ENCODE measurements around the gene TEC.

Gene TEC

DNA sequence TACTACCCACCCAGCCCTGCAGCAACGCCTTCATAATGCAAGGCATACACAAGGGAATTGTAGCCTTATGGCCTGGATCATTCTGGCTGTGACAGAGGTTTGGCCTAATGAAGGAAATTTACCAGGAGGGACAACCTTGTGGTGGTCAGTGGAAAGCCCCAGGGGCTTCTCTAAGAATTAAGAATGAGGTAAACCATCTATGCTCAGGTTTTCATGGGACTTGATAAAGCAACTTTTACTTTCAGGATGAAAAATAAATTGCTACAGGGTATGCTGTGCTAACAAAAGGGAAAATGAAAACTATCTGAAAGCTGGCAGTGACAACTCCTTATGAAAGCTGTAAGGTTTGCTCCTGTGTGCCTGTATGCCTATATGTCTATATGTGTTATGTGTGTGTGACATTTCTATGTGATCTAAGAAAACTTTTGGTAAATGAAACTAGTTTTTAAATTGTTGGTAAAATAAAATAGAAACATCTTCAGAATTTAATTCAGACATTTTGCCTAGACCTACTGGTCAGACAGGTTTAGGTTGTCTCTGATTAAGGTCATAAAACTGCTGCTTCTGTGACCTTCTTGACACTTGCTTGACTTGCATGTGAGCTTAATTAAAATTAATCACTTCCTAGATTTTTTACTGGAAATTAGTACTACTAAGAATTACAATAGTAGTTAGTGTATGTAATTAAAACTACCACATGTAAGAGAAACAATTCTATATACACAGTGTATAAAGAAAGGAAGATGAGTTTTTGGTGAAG, 115.7 kb downstream of the TEC start:
- DNase-seq = no peak

DNA sequence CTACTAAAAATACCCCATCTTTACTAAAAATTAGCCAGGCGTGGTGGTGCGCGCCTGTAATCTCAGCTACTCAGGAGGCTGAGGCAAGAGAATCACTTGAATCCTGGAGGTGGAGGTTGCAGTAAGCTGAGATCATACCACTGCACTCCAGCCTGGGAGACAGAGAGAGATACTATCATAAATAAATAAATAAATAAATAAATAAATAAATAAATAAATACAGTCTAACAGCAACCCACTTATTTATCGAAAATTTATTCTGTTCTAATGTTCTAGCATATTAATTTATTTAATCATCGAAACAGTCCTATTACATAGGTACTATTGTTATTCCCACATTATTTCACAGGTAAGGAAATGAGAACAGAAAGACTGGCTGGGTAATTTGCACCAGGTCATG, 117.4 kb downstream of the TEC start:
- no peak for DNase-seq

DNA sequence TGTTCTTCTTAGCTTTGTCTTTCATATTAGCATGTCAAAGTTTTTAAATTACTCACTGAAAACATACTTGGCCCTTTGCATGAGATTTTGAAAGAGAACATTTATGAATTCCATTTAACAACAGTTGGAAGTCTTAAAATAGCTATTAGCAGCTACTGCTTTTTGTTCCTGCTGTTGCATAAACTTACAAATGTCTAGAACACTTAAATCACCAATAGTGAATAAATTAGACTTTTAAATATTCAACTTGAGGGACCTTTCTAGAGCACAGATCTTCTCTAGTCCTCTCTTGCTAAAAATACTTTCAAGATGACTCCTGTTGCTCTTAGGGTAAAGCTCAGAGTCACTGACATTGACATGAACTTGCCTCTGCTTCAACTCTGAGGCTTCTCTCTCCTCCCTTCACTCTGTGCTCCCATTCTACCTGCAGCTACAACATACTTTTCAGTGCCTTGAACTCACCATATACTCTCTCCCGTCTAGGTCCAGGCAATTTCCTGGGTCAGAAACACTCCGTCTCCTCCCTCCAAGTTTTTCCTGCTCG, 119.7 kb downstream of the TEC start:
- no peak for DNase-seq

DNA sequence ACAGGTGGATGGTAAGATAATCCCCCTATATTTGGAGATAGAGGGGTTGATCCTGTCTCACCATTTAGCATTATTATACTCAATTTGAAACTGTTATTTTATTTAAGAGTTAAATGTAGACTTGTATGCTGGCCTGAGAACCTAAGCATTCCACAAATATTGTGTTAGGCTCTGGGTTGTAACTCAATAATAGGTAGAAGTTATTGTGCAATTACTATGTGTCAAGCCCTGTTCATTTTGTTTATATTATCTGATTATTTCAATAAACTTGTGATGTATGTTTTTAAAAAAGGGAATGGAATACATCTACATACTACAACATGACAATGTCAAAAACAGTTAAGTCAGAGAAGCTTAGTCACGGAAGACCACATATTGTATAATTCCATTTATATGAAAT, 122.0 kb downstream of the TEC start:
- no peak for DNase-seq

DNA sequence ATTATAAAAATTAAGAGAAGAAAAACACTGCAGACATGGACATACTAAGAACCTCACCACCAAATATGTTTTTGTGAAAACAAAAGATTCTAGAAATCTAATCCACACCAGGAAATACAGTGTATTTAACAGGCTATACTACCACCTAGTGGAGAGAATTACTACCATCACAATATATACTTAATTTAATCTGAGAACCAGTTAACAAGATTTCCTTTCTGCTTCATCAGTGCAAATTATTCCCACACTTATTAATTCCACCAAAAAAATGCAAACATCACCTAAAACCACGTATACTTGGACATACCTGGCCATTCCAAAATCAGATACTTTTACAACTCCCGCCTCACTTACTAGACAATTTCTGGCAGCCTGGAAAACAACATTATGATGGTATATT, 128.6 kb downstream of the TEC start:
- peak; percentile 40 for DNase-seq

DNA sequence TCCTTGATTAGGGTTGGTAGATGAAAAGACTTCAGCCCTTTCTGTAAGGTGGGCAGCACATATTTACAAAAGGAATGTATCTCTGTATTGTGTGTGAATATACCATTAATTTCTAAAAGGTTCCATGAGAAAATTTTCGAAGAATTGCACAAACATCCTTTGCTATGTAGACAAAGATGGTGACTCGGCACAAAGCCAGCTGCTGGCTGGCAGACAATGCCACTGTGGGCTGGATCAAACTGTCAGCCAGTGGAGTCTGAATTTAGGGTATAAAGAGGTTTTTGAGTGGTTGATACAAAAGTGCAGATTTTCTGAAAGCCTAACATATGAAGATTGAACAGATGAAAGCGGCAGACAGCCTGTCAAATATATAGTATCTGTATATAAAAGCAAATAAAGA, 129.9 kb downstream of the TEC start:
- DNase-seq = no peak

DNA sequence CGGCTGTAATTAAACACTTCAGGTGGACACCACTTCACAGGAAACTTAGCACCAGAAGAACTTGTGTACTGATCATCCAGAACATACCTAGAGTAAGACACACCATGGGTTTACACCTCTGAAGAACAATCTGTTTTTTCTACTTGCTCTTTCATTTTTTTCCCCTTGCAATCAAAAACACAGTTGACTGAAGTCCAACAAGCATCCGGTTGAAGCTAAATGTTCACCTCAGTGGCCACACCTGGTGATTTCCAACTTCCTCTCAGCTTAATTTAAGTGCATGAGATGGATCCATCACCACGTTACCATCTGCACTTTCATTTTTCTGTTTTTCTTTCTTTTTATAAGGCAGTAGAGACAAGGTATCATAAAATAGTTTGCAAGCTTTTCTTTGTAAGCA, 130.7 kb downstream of the TEC start:
- no peak for DNase-seq

DNA sequence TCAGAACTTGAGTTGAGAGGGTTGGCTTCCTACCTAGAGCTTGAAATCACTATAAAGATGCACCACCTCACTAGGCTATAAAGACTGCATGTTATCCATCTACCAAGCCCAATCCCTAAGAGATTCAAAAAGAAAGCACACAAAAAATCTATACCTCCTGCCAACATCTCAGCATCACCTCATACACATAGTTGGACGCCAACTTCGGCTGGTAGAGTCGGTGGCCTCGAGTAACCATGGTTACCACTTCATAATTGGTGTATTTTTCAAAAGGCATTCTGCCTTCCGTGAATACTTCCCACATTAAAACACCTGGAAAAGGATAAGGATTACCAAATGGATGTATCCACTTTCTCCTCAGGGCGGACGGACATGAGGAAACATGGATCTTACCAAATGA, 131.1 kb downstream of the TEC start:
- no peak for DNase-seq

DNA sequence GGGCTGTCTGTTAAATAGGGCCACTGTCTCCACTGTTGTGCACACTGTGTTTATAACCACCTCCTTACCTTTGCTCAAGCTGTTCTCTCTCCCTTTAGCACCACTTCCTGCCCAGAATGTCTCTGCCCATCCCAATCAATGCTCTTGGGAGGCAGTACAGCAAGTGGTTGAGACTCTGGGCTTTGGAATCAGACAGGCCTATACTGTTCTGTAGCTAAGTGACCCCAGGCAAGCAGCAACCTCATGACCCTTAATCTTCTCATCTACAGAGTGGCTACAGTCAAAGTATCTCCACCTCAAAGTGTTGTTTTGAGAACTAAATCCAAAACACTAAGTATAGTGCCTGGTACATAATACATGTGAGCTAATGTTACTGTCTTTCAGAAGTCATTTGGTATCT, 131.8 kb downstream of the TEC start:
- no peak for DNase-seq

DNA sequence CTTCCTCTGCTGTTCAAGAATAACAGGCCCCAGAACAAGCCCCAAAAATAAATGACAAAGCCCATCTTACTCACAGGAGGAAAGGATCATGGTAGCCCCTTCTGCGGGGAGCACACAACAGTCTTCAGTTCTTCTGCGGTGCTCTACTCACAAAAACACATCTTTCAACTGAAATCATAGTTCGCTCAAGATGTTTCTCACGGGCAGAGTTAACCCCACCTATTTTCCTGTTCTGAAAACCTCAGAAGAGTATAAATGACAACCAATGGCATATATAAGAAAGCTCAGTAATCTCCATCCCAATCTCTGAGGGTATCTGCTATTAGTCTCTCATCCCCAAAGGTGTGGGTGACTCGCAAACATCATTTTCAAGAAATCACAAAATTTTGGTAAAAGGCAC, 135.6 kb downstream of the TEC start, which contains the start of gene TXK:
Gene TXK, minus strand, starts transcription at position 170 of the 400 bp plus-strand sequence. Its CDS starts 80 bp downstream, at position 90.
- no peak for DNase-seq

DNA sequence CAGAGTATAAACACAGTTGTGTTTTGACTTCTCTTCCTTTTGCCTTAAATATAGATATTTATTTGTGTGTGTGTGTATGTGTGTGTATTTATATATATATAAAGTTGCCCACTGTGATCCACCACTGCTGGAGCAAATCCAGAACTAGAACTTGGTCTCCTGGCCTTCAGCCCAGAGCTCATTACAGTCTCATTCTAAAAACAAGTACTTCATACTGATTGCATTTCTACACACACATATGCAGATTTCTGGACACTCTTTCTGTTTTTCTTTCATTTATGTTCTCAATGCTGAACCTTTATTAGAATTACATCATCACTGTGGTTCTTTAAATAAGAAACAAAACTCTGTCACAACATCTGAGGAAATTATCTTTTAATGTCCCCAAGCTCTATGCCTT, 136.0 kb downstream of the TEC start:
- no peak for DNase-seq

DNA sequence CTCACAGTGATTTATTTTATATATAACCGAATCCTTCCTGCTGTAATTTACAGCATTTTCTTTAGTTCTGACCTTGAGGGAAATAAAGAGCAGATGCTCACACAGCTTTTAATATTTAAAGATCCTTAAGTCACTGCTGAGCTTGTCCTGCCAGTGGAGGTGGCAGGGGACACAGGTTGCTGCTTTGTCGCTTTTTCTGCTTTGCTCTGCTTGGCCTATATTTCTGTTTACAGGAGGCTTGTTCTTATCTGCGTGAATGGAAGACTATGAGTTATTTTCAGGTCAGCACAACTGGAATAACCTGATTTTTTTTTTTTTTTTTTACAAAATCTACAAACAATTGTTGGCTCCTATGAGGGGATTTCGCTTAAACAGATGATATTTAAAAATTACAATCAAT, 137.9 kb downstream of the TEC start:
- DNase-seq = no peak

DNA sequence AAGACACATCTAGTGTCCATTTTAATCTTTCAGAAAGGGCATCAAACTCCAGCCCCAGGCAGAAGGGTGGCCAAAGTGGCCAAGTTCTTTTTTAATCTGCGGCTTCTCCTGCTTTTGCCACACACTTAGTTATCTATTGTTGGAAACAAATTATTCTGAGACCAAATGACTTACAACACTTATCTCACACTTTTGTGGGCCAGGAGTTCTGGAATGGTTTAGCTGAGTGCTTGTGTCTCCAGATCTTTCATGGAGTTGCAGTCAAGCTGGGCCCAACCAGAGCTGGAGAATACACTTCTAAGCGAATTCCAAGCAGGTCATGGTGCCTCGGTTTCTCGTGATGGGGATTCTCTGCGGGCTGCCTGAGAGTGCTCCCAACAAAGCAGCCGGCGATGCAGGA, 139.5 kb downstream of the TEC start:
- no peak for DNase-seq

DNA sequence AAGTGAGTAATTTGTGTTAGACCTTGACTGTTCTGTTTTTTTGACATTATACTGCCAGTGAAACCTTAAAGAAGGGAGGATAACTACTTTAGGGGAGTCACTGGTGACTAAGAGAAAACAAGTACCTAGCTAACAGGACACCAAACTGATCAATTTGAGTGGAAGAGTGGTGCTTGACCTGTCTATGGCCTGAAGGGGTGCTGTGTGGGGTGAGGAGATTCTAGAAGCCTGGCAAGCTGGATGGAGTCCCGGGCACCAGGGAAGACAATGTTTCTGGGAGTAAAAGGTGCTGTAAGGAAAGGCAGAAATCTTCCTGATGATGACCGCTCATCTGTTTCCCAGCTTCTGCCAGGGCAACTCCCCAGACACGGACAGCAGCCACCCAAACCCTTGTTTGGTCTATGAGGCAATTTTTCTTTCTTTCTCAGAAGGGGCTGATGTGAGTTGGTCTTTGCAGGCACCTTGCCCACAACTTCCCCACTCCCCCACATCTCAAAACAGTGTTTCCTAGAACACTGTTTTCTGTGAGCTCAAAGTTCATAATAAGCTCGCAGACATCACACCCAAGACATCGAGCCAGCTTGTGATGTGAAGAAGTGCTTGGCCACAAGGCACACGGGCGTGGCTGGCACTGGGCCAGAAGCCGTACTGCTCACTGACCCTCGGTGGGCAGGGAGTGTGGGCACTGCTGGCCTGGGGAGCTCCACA, 140.2 kb downstream of the TEC start:
- DNase-seq = no peak

DNA sequence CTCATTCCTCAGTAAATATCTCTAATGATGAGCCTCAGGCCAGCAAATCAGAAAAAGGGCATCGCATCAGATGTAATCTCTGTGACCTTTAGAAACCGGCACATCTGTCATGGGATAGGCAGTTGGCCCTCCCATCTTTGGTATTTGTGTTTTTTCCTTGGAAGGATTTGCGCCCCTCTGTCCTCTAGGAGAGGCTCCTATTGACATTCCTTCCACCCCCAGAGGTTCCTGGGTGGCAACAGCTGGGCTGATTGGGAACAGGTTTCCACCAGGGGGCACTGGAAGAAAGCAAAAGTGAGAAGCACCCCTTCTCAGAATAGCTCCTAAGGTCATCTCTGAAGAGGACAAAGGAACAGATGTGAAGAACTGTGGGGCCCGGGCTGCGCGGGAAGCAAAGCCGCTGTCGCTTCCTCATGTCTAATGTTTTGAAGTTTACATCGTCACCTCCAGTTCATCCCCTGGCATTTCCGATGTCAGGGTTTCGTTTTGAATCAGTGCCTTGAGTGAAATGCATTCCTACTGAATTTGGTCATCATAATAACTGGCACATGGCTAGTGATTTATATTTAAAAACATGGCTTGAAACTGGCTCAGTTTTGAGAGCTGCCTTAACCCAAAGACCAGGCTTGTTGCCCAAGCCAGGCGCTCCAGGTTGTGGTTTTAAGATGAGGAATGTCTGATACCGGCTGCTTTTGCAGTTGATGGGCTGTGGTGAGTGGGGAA, 141.8 kb downstream of the TEC start:
- DNase-seq = no peak

DNA sequence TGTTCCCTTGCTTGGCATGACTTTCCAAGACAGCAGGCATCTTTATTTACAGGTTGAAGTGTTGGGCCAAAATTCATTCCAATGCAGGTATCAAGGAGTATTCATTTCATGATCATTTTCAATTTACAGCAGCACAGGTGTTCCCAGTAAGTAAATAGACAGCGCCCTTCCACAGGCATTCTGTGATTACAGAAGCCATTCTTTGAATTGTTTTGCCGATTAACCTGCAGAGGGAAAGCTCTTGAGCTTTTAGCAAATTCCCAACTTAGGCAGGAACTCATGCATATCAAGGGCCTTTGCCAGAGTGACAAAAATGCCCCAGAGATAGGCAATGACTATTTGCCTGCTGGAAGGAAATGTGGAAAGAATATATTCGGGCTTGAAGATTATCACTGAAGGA, 142.4 kb downstream of the TEC start:
- DNase-seq = no peak

DNA sequence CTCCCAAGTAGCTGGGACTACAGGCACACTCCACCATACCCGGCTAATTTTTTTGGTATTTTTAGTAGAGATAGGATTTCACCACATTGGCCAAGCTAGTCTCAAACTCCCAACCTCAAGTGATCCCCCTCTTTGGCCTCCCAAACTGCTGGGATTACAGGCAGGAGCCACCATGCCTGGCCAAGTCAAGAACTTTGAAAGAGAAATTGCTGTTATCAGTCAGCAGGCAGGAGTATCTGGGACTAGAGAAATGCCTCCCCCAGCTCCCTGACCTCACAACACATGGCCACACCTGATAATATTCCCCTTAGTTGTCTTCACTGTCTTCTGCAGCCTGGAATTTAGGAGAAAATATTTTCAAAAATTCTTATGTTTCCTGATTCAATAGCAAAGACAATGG, 143.0 kb downstream of the TEC start:
- DNase-seq = no peak

DNA sequence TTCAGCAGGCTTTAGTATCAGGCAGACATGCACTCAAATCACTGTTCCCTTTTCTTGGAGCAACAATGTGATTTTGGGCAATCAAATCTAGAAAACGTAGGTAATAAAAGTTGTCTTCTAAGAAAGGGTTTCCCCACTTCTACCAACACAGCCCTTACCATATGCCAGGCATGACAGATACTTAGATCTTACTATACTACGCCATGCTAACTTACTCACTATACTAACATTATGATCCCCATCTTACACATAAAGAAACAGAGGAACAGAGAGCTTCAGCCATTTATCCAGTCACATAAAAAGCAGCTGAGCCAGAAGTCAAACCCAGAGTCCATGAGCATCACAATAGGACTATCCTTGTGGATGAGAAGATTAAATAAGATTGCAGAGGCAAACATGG, 144.8 kb downstream of the TEC start:
- DNase-seq = no peak

DNA sequence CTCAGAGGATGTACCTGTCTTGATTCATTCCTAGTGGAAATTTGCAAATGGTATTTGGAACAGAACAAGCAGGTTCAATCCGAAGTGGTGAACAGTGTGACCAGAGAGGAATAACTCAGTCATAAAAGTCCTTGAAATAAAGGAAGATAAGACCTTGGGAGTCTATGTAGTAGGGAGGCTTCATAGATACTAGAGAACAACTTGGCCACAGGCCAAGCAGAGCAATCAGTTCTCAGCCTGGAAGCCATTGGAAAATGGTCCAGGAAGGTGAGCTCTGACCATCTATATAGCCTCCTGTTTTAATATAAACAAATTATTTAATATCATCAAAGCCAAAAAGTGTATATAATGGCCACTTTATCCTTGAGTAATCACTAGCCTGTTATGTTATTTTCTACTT, 146.9 kb downstream of the TEC start:
- no peak for DNase-seq

DNA sequence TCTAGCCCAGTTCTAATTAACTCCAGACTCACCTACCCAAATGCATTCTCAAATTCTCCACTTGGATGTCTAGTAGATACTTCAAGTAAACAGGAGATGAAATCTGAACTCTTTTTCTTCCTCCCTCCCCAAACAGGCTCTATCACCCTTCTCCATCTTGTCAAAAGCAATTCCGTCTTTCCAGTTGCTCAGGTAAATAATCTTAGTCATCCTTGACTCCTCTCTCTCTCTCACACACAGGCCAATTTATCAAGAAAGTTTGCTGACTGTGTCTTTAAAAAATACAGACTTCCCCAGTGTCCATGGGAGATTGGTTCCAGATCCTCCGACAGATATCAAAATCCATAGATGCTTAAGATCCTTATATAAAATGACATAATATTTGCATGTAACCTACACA, 148.5 kb downstream of the TEC start:
- no peak for DNase-seq

DNA sequence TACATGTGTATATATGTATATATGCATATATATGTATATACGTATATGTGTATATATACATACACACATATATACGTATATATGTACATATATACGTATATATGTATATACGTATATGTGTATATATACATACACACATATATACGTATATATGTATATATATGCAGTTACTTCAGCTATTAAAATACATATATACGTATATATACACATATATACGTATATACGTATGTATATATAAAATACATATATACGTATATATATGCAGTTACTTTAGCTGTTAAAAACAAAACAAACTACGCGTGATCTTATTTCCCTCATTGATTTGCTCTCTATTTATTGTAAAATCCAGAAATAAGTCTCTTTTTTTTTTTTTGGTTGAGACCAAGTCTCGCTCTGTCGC, 149.5 kb downstream of the TEC start:
- no peak for DNase-seq

DNA sequence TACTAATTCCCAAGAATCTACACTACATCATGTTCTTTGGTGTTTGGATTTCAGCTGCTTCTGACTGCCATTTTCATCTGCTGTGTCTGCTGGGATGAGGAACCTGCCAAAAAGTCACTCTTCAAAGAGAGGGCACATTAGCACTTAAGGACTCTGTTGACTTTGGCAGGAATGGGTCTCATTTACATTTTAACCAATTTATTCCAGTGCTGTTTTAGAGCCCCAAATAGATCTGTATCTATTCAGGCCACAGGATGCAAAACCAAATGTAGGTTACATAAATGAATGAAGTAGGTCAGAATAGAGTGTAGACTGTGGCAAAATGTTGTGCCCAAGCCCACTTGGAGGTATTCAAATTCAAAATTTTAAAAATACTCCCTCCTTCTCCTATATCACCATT, 150.0 kb downstream of the TEC start:
- no peak for DNase-seq

DNA sequence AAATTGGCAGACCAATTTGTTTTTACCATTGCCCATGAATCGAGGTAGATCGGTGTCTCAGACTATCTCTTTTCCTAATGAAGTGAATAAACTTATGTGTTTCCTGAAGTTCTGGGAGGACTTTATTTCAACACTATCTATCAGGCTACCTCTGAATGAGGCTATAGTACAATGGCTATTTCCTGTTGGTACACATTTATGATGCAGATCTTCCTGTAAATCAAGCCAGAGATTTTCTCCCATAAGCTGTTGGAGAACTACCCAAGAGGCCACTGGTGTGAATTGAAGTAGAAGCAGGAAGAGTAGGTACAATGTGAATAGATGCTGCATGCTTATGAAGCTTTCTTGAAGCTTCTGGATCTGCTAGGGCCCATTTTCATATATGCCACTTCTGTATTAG, 151.6 kb downstream of the TEC start:
- no peak for DNase-seq

DNA sequence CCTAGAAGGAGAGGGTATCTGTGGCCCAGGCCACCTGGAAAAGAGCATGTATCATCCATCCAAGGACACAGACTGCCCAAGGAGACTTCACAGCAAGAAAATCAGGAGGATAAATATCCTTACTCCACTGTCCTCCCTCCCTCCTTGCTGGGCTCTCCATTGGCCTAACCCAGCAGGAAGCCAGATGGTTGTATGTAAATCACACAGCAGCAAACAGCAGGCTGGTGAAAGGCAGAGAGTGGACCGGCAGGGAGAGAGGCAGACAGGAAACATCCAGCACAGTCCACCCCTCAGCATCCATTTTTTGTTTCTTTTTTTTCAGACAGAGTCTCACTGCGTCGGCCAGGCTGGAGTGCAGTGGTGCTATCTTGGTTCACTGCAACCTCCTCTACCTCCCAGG, 153.1 kb downstream of the TEC start:
- DNase-seq = no peak

Data from KG1 (cell line).